Colonic mucosa (tissue), 4 donors: Measurements from ENCODE around the gene SOX6. TPM values are rescaled to one million over a fixed set of nuclear protein-coding genes. Genes with fewer than 3 reads are reported as not detected.
"Not testable (repeated sequence)": the region's sequence is repeated elsewhere in the genome, so short reads cannot be mapped to it uniquely, and the experiment has no call there.

ENCODE experiments used
- DNase-seq: peaks from one replicate; pipeline ENCODE4 v3.0.0-alpha.2; 2020
- H3K27ac ChIP-seq: fragments of 200-600 bp; one replicate; pipeline ENCODE4 v1.8.0; 2021
- H3K27me3 ChIP-seq: fragments of 200-600 bp; one replicate; pipeline ENCODE4 v1.8.0; 2021
- H3K36me3 ChIP-seq: fragments of 200-600 bp; one replicate; pipeline ENCODE4 v1.8.0; 2021
- H3K4me1 ChIP-seq: fragments of 200-600 bp; one replicate; pipeline ENCODE4 v1.8.0; 2021; ENCODE audit warnings: mild to moderate bottlenecking
- H3K4me3 ChIP-seq: fragments of 200-600 bp; one replicate; pipeline ENCODE4 v1.8.0; 2021
- H3K9ac ChIP-seq, 2 donors: one replicate each; pipeline ENCODE4 v1.7.0; 2013; ENCODE audit warnings: control low read depth in 2 of 2, low read depth in 2 of 2, low read length in 2 of 2
- H3K9me3 ChIP-seq: fragments of 200-600 bp; one replicate; pipeline ENCODE4 v1.8.0; 2021
- intact Hi-C: fragments of 100-400 bp; cut with DNase I; formaldehyde crosslinking; loops from one replicate; pipeline ENCODE4 v1.14.1; 2022
- total RNA-seq, 2 donors: library from RNA; stranded (reverse); fragmentation: NEBNext Ultra II Directional in 1 of 2; extraction: Animal tissue kit (Norgen Biotek cat#: 25700) in 1 of 2; gene quantifications; one replicate each; pipeline ENCODE4 v1.2.1, GENCODE V29; 2021
- TF ChIP-seq, protein P1 (sequence below): fragments of 200-600 bp; IDR thresholded peaks from one replicate; pipeline ENCODE4 v1.8.0; 2022; ENCODE audit warnings: antibody characterized with exemption, mild to moderate bottlenecking
- donor health status: healthy.
- donor health status: DM: no; HTN: no; CAD: no.
- donor health status: DM: no; HTN: no; CAD: no.

Gene SOX6
- total RNA-seq, 2 donors from 2014 or later, result 2.1 to 3.0 TPM

DNA sequence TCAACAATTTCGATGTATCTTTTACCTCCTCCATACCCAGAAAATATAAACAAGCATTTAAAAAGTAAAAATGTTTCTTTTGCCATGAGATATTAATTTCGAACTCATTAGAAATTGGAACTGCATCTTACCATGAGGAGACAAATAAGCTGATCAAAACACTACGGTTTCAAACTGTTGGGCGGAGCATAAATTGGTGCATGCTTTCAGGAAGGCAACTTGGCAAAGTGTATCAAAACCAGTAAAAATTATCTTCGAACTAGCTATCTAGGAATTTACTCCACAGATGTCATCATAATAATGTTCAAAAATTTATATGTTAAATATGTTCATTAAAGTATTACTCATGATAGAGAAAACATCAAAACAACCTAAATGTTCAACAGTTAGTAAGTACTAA is 21.4 kb upstream of the SOX6 start:
- intact Hi-C loops, result no loop called here
- H3K4me1 ChIP-seq, result no peaks in the 10 kb centered on the region
- no peaks in the 10 kb centered on the region for H3K36me3 ChIP-seq
- H3K27ac ChIP-seq, result no peak overlapping the region
- no peaks in the 10 kb centered on the region for H3K9me3 ChIP-seq
- TF ChIP-seq, protein P1, sequence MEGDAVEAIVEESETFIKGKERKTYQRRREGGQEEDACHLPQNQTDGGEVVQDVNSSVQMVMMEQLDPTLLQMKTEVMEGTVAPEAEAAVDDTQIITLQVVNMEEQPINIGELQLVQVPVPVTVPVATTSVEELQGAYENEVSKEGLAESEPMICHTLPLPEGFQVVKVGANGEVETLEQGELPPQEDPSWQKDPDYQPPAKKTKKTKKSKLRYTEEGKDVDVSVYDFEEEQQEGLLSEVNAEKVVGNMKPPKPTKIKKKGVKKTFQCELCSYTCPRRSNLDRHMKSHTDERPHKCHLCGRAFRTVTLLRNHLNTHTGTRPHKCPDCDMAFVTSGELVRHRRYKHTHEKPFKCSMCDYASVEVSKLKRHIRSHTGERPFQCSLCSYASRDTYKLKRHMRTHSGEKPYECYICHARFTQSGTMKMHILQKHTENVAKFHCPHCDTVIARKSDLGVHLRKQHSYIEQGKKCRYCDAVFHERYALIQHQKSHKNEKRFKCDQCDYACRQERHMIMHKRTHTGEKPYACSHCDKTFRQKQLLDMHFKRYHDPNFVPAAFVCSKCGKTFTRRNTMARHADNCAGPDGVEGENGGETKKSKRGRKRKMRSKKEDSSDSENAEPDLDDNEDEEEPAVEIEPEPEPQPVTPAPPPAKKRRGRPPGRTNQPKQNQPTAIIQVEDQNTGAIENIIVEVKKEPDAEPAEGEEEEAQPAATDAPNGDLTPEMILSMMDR, result no peak
- no peak for DNase-seq
- no peak overlapping the region for H3K4me3 ChIP-seq
- no peak overlapping the region for H3K9ac ChIP-seq
- no peaks in the 10 kb centered on the region for H3K27me3 ChIP-seq

DNA sequence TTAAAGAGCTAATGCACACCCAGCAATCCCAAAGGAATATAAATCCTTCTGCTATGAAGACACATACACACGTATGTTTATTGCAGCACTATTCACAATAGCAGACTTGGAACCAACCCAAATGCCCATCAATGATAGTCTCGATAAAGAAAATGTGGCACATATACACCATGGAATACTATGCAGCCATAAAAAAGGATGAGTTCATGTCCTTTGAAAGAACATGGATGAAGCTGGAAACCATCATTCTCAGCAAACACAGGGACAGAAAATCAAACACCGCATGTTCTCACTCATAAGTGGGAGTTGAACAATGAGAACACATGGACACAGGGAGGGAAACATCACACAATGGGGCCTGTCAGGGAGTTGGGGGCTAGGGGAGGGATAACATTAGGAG is 19.3 kb upstream of the SOX6 start:
- H3K4me3 ChIP-seq, intact Hi-C loops, H3K27me3 ChIP-seq, H3K9me3 ChIP-seq, H3K4me1 ChIP-seq, H3K36me3 ChIP-seq, DNase-seq, H3K9ac ChIP-seq, H3K27ac ChIP-seq: not testable (repeated sequence)

DNA sequence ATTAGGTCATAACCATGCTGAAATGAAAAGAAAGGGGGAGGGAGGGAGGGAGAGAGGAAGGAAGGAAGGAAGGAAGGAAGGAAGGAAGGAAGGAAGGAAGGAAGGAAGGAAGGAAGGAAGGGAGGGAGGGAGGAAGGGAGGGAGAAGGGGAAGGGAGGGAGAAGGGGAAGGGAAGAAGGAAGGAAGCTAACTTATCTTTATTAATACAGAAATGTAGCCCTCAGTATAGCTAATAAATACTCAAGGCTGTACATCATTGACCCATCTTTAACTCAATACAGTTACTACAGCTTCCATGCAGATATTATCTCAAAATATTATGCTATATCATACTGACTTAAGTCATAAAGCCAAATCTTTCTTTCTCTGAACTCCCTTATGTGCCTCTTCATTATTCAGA is 17.4 kb upstream of the SOX6 start:
- Histone ChIP-seq H3K4me1 (no peaks in the 10 kb centered on the region), H3K9me3 (no peaks in the 10 kb centered on the region), H3K36me3 (no peaks in the 10 kb centered on the region), H3K27me3 (no peaks in the 10 kb centered on the region), H3K27ac (no peak overlapping the region), H3K9ac (no peak overlapping the region), H3K4me3 (no peak overlapping the region)
- intact Hi-C loops, result no loop called here
- TF ChIP-seq, protein P1, result no peak
- DNase-seq, result no peak

DNA sequence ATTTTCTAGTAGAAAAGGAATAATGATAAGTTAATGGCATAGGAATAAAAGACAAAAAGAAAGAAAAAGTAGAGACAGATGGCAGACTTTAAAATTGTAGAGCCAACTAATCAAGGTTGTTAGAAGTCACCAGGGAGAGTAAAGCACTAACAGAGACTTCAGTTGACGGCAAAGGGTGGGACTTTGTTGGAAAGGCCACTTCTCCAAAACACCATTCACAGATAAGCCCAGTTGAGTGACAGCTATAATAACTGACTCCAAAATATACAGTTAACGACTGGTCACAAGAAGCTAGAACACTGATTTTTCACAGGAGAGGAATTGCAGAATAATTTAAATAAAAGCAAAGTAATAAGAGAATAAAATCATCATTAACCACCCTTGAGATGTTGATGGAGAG is 16.0 kb upstream of the SOX6 start:
- intact Hi-C loops, result no loop called here
- TF ChIP-seq, protein P1, result no peak
- no peaks in the 10 kb centered on the region for H3K4me1 ChIP-seq

DNA sequence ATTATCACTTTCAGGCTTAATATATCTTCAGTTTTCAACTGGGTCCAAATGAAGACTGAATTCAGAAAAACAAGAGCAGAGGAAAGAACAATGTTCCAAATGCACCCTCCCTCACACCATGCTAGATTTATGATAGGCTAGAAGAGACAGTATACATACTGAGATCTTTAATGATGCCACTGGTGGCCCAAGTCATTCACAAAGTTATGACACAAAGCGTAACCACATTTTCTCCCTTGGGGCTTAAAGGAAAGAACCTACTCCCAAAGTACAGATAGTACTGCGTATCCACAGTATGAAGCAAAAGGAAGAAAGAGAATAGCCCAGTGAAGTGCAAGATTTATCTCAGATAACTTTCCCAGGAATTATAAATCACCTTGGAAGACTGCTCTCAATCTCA is 10.9 kb upstream of the SOX6 start:
- Histone ChIP-seq H3K4me1 (no peaks in the 10 kb centered on the region), H3K36me3 (no peaks in the 10 kb centered on the region), H3K27me3 (no peaks in the 10 kb centered on the region), H3K4me3 (no peak overlapping the region), H3K27ac (no peak overlapping the region), H3K9ac (no peak overlapping the region), H3K9me3 (no peaks in the 10 kb centered on the region)
- intact Hi-C loops, result no loop called here
- DNase-seq, result no peak
- TF ChIP-seq, protein P1, result no peak

More for the DNA sequence above, 16.0 kb upstream of the SOX6 start:
- no peaks in the 10 kb centered on the region for H3K27me3 ChIP-seq
- H3K36me3 ChIP-seq, result no peaks in the 10 kb centered on the region
- no peak for DNase-seq
- H3K9me3 ChIP-seq, result no peaks in the 10 kb centered on the region
- H3K4me3 ChIP-seq, result no peak overlapping the region
- H3K9ac ChIP-seq, result no peak overlapping the region
- no peak overlapping the region for H3K27ac ChIP-seq

DNA sequence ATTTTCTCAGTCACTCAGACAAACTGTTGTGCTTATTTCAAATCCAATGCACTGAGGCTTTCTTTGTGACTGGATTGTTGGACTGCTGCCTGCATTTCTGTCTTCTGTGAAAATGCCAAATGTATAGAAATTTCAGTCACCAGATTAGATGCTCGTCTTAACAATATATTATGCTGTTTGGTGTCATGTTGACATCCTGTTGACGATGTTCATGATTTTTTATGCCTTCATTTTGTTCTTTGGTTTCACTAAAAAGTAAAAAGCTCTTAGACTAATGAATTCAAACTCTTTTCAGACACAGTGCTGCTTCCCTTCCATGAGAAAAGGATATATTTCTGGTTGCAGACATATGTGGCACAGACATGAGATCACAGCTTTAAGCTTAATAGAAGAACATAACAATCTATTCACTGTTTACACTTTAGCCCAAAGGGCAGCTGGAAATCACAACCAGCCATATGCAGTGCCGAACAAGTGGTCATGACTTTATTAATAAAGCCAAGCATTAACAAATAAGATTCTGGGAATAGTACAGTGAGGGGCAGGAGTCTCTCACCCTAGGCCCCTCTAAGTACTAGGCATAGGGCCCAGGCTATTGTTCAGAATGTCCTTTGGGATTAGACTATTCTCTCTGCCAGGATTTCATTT is 9.4 kb upstream of the SOX6 start:
- Histone ChIP-seq H3K9me3 (no peaks in the 10 kb centered on the region), H3K36me3 (no peaks in the 10 kb centered on the region), H3K27ac (no peak overlapping the region), H3K9ac (no peak overlapping the region), H3K27me3 (no peaks in the 10 kb centered on the region), H3K4me1 (no peaks in the 10 kb centered on the region), H3K4me3 (no peak overlapping the region)
- DNase-seq, result no peak
- intact Hi-C loops, result no loop called here
- TF ChIP-seq, protein P1, result no peak
